Mesenteric fat pad (tissue), 1 donor: ENCODE results near the gene TNFRSF4. TPM values are rescaled to one million over a fixed set of nuclear protein-coding genes. Genes with fewer than 3 reads are reported as not detected.

Experiments used
- DNase-seq: peaks from one replicate; pipeline ENCODE4 v3.0.0-alpha.2; 2020; ENCODE audit warnings: low spot score
- total RNA-seq: library from RNA; stranded (reverse); fragmentation: NEBNext Ultra II Directional; extraction: Animal tissue kit (Norgen Biotek cat#: 25700); gene quantifications from one replicate; pipeline ENCODE4 v1.2.1, GENCODE V29; 2021
- donor health status: DM: yes; HTN: yes; CAD: no.

The TNFRSF4 gene
- total RNA-seq, 1 donor from 2014 or later: 10.7 TPM

DNA sequence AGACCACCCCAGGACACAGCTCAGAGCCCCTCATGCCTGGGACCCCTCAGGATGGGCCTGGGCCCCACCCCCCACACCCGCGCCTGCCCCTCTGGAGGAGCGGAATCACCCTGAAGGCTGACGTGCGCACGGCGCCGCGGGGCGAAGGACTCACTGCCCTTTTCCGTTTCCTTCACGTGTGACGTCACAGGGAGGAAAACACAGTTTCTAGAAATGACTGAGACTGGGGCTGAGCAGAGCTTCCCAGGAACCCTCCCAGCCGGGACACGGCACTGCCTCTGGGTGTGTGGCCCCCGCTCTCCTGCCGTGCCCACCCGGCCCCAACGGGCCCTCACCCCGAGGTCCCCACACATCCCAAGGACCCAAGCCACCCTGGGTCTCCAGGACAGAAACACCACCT, 5.4 kb upstream of the TNFRSF4 start:
- DNase-seq: no peak

DNA sequence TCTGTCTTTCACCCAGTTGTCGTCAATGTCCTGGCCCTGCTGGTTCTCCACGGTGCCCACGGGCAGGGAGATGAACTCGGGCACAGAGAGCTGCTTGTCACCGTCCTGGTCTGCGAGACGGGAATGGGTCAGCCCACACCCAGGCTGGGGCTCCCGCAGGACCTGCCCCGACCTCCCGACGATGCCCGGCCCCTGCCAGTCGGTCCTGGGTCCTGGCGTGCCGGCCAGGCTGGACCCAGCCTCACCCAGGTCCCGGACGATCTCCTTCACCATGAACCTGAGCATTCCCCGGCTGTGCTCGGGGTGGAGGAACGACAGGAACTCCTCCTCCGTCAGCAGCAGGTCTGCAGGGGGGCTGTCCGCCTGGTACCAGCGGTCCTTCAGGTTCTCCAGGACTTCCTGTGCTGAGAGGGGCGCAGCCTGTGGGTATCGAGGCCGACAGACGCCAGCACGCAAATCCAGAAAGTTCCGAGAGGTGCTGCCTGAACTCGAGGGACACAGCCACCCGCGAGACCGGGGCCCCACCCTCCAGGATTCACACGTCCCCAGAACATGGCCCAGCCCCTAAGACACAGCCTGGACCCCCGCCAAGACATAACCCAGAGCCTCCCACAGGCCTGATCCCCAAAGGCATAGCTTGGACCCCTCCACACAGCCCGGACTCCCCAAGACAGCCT, 4.7 kb upstream of the TNFRSF4 start:
- DNase-seq: no peak

DNA sequence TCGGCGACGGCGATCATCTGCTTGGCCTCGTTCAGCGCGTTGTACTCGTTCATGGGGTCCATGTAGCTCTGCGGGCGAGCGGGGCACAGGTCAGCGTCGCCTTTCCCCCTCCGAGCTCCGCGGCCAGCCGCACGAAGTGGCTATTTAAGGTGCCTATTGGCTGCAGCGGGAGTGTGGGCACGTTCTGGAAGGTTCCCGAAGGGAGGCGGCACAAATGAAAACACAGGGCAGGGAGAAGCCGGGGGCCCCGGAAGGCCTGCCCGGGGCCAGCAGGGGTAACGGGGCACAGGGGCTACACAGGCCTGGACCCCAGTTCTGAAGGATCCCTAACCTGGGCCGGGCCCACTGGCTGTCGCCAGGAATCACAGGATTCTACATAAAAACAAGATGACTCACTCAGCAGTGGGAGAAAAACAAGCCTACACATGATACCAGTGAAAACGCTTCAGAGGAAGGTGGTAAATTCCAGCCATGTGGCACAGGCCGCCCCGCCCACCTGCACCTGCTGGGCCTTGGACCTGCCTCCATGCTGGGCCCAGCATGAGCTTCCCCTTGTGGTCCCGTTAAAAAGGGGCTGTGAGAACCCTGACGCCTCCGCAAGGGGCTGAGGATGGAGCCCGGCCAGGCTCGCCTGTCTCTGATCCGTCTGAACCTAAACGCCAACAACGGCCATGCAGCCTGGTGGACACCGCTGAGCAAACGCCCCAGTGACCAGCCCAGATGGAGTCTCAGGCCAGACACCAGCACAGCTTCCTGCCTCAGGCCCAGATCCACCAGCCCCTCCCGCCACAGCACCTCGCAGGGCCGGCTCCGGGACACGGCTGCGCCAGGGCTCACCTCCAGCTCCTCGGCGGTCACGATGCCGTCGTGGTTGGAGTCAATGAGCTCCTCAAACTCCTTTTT, 3.9 kb upstream of the TNFRSF4 start:
- DNase-seq: no peak

GRCh38 chr1:1216770-1217620, 3.0 kb upstream of the TNFRSF4 start:
- no peak for DNase-seq

GRCh38 chr1:1215881-1216605, 2.1 kb upstream of the TNFRSF4 start:
- DNase-seq: no peak

- DNase-seq: no peak
Observed at GRCh38 chr1:1215080-1215676, 1.2 kb upstream of the TNFRSF4 start.

DNA sequence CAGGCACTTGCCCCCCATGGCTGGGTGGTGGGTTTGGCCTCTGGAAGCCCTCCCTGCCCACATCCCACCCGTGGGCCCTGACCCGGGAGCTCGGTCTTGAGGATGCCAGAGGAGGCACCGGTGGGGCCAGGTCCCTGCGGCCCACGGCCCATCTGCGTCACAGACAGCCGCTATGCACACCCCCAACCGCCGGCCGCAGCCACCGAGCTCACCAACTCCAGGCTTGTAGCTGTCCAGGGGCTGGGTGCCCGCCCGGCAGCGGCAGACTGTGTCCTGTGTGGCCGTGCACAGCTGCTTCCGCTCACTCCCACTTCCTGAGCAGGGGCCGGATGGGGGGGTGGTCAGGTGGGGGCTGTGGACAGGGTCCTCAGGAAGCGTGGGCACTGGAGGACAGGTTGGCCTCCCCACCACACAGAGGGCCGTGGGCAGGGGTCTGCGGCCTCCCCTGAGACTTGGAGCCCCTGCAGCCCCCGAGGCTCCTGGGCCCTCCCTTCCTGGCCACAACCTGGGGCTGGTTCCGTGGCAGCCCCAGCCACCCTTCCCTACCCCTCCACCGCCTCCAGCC, 1.1 kb downstream of the TNFRSF4 start:
- DNase-seq: no peak

- no peak for DNase-seq
Observed at GRCh38 chr1:1211541-1212441, 2.2 kb downstream of the TNFRSF4 start.

GRCh38 chr1:1210726-1211540, 3.0 kb downstream of the TNFRSF4 start:
- no peak for DNase-seq

- no peak for DNase-seq
Observed at GRCh38 chr1:1208713-1209433, 5.1 kb downstream of the TNFRSF4 start.

DNA sequence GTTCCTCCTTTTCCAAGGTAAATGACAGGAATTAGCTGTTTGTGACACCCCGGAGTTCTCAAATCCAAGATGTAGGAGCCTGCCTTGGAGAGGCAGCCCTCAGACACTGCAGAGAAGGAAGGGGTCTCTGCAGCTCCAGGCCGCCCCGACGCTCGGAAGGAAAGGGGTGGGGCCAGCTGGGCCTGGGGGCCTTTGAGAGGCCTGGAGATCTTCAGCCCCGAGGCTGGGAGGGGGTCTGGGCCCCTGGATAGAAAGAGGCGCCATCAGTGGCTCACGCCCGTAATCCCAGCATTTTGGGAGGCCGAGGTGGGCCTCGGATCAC, 6.4 kb downstream of the TNFRSF4 start:
- DNase-seq: no peak

GRCh38 chr1:1206966-1207531, 6.9 kb downstream of the TNFRSF4 start:
- no peak for DNase-seq

GRCh38 chr1:1206376-1206965, 7.5 kb downstream of the TNFRSF4 start, which contains the start of gene TNFRSF18:
TSS of gene TNFRSF18 (minus strand) at chr1:1206592. CDS start at chr1:1206571, 21 bp downstream.
- DNase-seq: no peak

- no peak for DNase-seq
Observed at GRCh38 chr1:1205769-1206375, 8.1 kb downstream of the TNFRSF4 start.

GRCh38 chr1:1204998-1205768, 8.8 kb downstream of the TNFRSF4 start:
- no peak for DNase-seq
